HEK293T (cell line): Measurements from ENCODE around the gene BPGM.

Experiments
- ARNT ChIP-seq: fragments of 450-650 bp; IDR thresholded peaks from 2 replicates; pipeline ENCODE4 v1.6.1; 2017; ENCODE audit warnings: mild to moderate bottlenecking
- FOXA1 ChIP-seq: fragments of 450-650 bp; IDR thresholded peaks from 2 replicates; pipeline ENCODE4 v1.6.1; 2016; ENCODE audit warnings: mild to moderate bottlenecking
- FOXK2 ChIP-seq: fragments of 450-650 bp; IDR thresholded peaks from 2 replicates; pipeline ENCODE4 v1.6.1; 2016; ENCODE audit warnings: mild to moderate bottlenecking
- HDGF ChIP-seq: fragments of 450-650 bp; IDR thresholded peaks from 2 replicates; pipeline ENCODE4 v1.6.1; 2017; ENCODE audit warnings: antibody characterized with exemption, borderline replicate concordance
- SP1 ChIP-seq: fragments of 450-650 bp; IDR thresholded peaks from 2 replicates; pipeline ENCODE4 v1.6.1; 2017
- SUZ12 ChIP-seq: fragments of 450-650 bp; IDR thresholded peaks from 2 replicates; pipeline ENCODE4 v1.6.1; 2016; ENCODE audit warnings: mild to moderate bottlenecking
- TARDBP ChIP-seq: fragments of 450-650 bp; IDR thresholded peaks from 2 replicates; pipeline ENCODE4 v1.6.1; 2016

GRCh38 chr7:134693256-134693655 lies 46.6 kb downstream of the BPGM start:
- TF ChIP-seq SUZ12 (no peak), ARNT (no peak), TARDBP (no peak), SP1 (no peak), HDGF (no peak), FOXK2 (no peak), FOXA1 (no peak)
